ENCODE measurements around the gene ST6GALNAC6.

DNA sequence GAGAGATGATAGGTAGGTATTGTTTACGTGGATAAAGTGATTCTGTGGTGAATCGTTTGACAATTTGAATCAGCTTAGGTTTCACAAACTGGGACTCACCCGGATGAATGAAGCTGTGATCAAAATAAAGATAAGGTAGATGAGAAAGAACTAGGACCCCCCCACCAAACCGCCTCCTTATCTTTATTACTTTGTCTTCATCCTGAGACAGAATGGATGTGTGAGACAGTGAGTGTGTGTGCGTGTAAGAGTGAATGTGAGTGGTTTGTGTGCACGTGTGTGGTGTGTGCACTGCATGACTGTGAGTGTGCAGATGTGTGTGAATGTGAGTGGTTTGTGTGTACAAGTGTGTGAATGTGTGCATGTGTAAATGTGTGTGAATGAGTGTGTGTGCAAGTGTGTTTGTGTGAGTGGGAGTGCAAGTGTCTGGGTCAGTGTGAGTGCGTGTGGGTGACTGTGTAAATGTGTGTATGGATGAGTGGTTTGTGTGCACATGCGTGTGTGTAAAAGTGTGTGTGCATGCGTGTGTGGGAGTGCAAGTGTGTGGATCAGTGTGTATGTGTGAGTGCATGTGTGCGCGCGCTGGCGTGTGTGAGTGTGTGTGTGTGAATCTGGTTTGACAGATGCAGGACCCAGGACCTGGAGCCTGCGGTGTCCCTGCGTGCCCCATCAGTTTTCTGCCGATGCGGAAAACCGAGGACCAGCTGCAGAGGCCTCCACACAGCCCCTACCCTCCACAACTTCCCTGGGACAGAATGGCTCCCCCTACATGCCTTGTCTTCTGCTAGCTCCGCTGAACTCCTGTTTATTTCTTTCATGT lies 33.5 kb downstream of the ST6GALNAC6 start:
- TF ChIP-seq, protein P1, sequence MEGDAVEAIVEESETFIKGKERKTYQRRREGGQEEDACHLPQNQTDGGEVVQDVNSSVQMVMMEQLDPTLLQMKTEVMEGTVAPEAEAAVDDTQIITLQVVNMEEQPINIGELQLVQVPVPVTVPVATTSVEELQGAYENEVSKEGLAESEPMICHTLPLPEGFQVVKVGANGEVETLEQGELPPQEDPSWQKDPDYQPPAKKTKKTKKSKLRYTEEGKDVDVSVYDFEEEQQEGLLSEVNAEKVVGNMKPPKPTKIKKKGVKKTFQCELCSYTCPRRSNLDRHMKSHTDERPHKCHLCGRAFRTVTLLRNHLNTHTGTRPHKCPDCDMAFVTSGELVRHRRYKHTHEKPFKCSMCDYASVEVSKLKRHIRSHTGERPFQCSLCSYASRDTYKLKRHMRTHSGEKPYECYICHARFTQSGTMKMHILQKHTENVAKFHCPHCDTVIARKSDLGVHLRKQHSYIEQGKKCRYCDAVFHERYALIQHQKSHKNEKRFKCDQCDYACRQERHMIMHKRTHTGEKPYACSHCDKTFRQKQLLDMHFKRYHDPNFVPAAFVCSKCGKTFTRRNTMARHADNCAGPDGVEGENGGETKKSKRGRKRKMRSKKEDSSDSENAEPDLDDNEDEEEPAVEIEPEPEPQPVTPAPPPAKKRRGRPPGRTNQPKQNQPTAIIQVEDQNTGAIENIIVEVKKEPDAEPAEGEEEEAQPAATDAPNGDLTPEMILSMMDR (conservative IDR thresholded peaks at IDR 0.05; ENCODE audit: low read length), result 0 out of 2 replicates have a peak, but pooled peaks have one; percentile 13
- no peak for TF ChIP-seq EZH2phosphoT487 (IDR thresholded peaks at IDR 0.05; ENCODE audit: borderline replicate concordance)

Measured in Loucy (cell line).